OCI-LY7 (cell line): Measurements from ENCODE around the gene AATF. TPM values are rescaled to one million over a fixed set of nuclear protein-coding genes. Genes with fewer than 3 reads are reported as not detected.

Source experiments
- BruUV-seq: library from RNA; stranded (reverse); fragments of 400-500 nt; replicated peaks from 2 replicates; lab custom pipeline; 2021; lab: Mats Ljungman, UMichigan
- CTCF ChIA-PET: fragments of 300-600 bp; sonication (Branson Sonifier 250); formaldehyde crosslinking; loops from one replicate; lab custom pipeline; 2022; ENCODE audit warnings: antibody characterized with exemption; ENCODE audit not compliant: unreplicated experiment; lab: Charles Lee
- POLR2A ChIA-PET: fragments of 300-600 bp; sonication (Branson Sonifier 250); formaldehyde crosslinking; loops from one replicate; lab custom pipeline; 2022; ENCODE audit warnings: antibody characterized with exemption; lab: Charles Lee
- DNase-seq: peaks from one replicate; pipeline ENCODE4 v3.0.0-alpha.2; 2015; ENCODE audit warnings: low spot score
- H2AFZ ChIP-seq: fragments of 200-600 bp; sonication (generic), shearing (Covaris generic); 2 replicates; pipeline ENCODE4 v1.6.1; 2014; ENCODE audit warnings: mild to moderate bottlenecking, antibody characterized with exemption, low read length, moderate library complexity
- H3K27ac ChIP-seq: fragments of 200-600 bp; sonication (generic); 2 replicates; pipeline ENCODE4 v1.5.1; 2014; ENCODE audit warnings: mixed run types, low read depth, mild to moderate bottlenecking, moderate library complexity, low read length, inconsistent platforms; ENCODE audit not compliant: poor library complexity, severe bottlenecking
- H3K36me3 ChIP-seq: fragments of 200-600 bp; sonication (generic); 2 replicates; pipeline ENCODE4 v1.6.1; 2014; ENCODE audit warnings: mild to moderate bottlenecking, antibody characterized with exemption, low read length, moderate library complexity, mixed read lengths; ENCODE audit not compliant: insufficient read depth
- H3K4me1 ChIP-seq: fragments of 200-600 bp; sonication (generic); 2 replicates; pipeline ENCODE4 v1.5.1; 2014; ENCODE audit warnings: mild to moderate bottlenecking, low read length; ENCODE audit not compliant: insufficient read depth, poor library complexity, severe bottlenecking
- H3K4me2 ChIP-seq: fragments of 200-600 bp; sonication (generic); 2 replicates; pipeline ENCODE4 v1.6.1; 2014; ENCODE audit warnings: mild to moderate bottlenecking, low read length
- H3K4me3 ChIP-seq: fragments of 200-600 bp; sonication (generic); 2 replicates; pipeline ENCODE4 v1.5.1; 2014; ENCODE audit warnings: mild to moderate bottlenecking, low read depth, low read length; ENCODE audit not compliant: poor library complexity, severe bottlenecking
- H3K79me2 ChIP-seq: fragments of 200-600 bp; sonication (generic); 2 replicates; pipeline ENCODE4 v1.6.1; 2016; ENCODE audit warnings: low read depth, mild to moderate bottlenecking, low read length, moderate library complexity, mixed read lengths; ENCODE audit not compliant: insufficient read depth
- H3K9me2 ChIP-seq: fragments of 200-600 bp; sonication (generic); 2 replicates; pipeline ENCODE4 v1.6.1; 2016; ENCODE audit warnings: mild to moderate bottlenecking, low read length, mixed read lengths; ENCODE audit not compliant: insufficient read depth
- H3K9me3 ChIP-seq: fragments of 200-600 bp; sonication (generic); 2 replicates; pipeline ENCODE4 v1.6.1; 2014; ENCODE audit warnings: mild to moderate bottlenecking, mixed run types, low read length, mixed read lengths
- H4K20me1 ChIP-seq: fragments of 200-600 bp; sonication (generic); 2 replicates; pipeline ENCODE4 v1.6.1; 2014; ENCODE audit warnings: mild to moderate bottlenecking, antibody characterized with exemption, low read length, moderate library complexity, mixed read lengths; ENCODE audit not compliant: insufficient read depth
- CTCF ChIP-seq: fragments of 200-600 bp; sonication (generic); conservative IDR thresholded peaks from 2 replicates; pipeline ENCODE4 v1.5.1; 2014; ENCODE audit warnings: mild to moderate bottlenecking, antibody characterized with exemption, low read length, moderate library complexity, mixed read lengths
- EZH2phosphoT487 ChIP-seq: fragments of 200-600 bp; sonication (generic); IDR thresholded peaks from 2 replicates; pipeline ENCODE4 v1.6.1; 2018; ENCODE audit warnings: low read depth, borderline replicate concordance, mild to moderate bottlenecking, mixed run types, antibody characterized with exemption, low read length, moderate library complexity, mixed read lengths
- intact Hi-C: fragments of 100-400 bp; cut with micrococcal nuclease; formaldehyde crosslinking; loops from one replicate; pipeline ENCODE4 v1.10.0; 2022; ENCODE audit not compliant: unreplicated experiment
- total RNA-seq, 2 experiments: library from RNA; depleted of rRNA in 1 of 2; stranded (reverse); fragments of >200 nt in 1 of 2; shearing (Covaris generic) in 1 of 2; gene quantifications; 2 replicates each; pipeline ENCODE4 v1.2.3, GENCODE V29; 2014 to 2022

AATF gene
- total RNA-seq, 2 experiments from 2014 or later: 83.5 to 94.3 TPM

GRCh38 chr17:37037590-37038155 lies 88.9 kb downstream of the AATF start:
- H3K36me3 ChIP-seq: peaks cover 58% of the 10 kb centered on the region; the same call in 1 of the 2 replicates
- TF ChIP-seq CTCF (no peak), EZH2phosphoT487 (no peak)
- ChIA-PET POLR2A (no interaction called here), CTCF (no interaction called here)
- no peak overlapping the region for H2AFZ ChIP-seq
- no peak overlapping the region for H3K27ac ChIP-seq
- no peak for DNase-seq
- no peaks in the 10 kb centered on the region for H3K9me2 ChIP-seq
- no peaks in the 10 kb centered on the region for H4K20me1 ChIP-seq
- no peaks in the 10 kb centered on the region for H3K79me2 ChIP-seq
- no TSS peak for BruUV-seq
- no peak overlapping the region for H3K4me3 ChIP-seq
- intact Hi-C loops: no loop called here
- no peaks in the 10 kb centered on the region for H3K4me1 ChIP-seq
- no peak overlapping the region for H3K4me2 ChIP-seq
- no peaks in the 10 kb centered on the region for H3K9me3 ChIP-seq

GRCh38 chr17:37039269-37039668 lies 90.5 kb downstream of the AATF start:
- Histone ChIP-seq H3K79me2 (no peaks in the 10 kb centered on the region), H3K4me1 (no peaks in the 10 kb centered on the region), H3K36me3 (peaks cover 52% of the 10 kb centered on the region; the same call in 1 of the 2 replicates), H3K4me3 (no peak overlapping the region), H3K27ac (no peak overlapping the region), H4K20me1 (no peaks in the 10 kb centered on the region), H3K9me3 (no peaks in the 10 kb centered on the region), H3K4me2 (no peak overlapping the region), H3K9me2 (no peaks in the 10 kb centered on the region), H2AFZ (no peak overlapping the region)
- ChIA-PET CTCF (no interaction called here), POLR2A (no interaction called here)
- intact Hi-C loops: no loop called here
- DNase-seq: no peak
- BruUV-seq: no TSS peak
- TF ChIP-seq CTCF: no peak
- no peak for TF ChIP-seq EZH2phosphoT487

GRCh38 chr17:37041932-37042331 lies 93.2 kb downstream of the AATF start:
- no peaks in the 10 kb centered on the region for H3K9me2 ChIP-seq
- no peaks in the 10 kb centered on the region for H4K20me1 ChIP-seq
- H3K79me2 ChIP-seq: no peaks in the 10 kb centered on the region
- H3K4me2 ChIP-seq: no peak overlapping the region
- CTCF ChIA-PET: interaction anchor here (0.6 kb wide), 1 partner anchor 14 kb away, joined by 3 read pairs; no protein-coding TSS in a partner anchor
- intact Hi-C loops: no loop called here
- no peak for TF ChIP-seq EZH2phosphoT487
- TF ChIP-seq CTCF: no peak
- POLR2A ChIA-PET: interaction anchor here (0.6 to 0.7 kb wide), 3 partner anchors 53 to 335 kb away, joined by 3 read pairs; no protein-coding TSS in a partner anchor
- BruUV-seq: no TSS peak
- H2AFZ ChIP-seq: no peak overlapping the region
- no peak overlapping the region for H3K27ac ChIP-seq
- H3K9me3 ChIP-seq: no peaks in the 10 kb centered on the region
- H3K4me1 ChIP-seq: peaks cover 10% of the 10 kb centered on the region
- no peak overlapping the region for H3K4me3 ChIP-seq
- DNase-seq: no peak
- H3K36me3 ChIP-seq: peaks cover 47% of the 10 kb centered on the region; the same call in 1 of the 2 replicates
